Activated CD4-positive, alpha-beta T cell treated with anti-CD3 and anti-CD28 coated beads, Interleukin-2, amount 50 U/mL, for 24 hours (primary cell): ENCODE measurements around the gene BMI1.
A peak's percentile ranks its signal among the peaks of the same experiment; 100 is the strongest.

Experiments used
- DNase-seq, 2 donors: peaks; one replicate each; pipeline ENCODE4 v3.0.0-alpha.2; 2020; ENCODE audit warnings: low read depth in 1 of 2, low spot score in 1 of 2

Gene BMI1

GRCh38 chr10:22366435-22366703 is 45.5 kb downstream of the BMI1 start:
- no peak for DNase-seq

GRCh38 chr10:22366771-22367170 is 45.9 kb downstream of the BMI1 start:
- DNase-seq, result no peak

GRCh38 chr10:22367471-22367870 is 46.6 kb downstream of the BMI1 start:
- DNase-seq, result no peak

GRCh38 chr10:22368402-22368801 is 47.5 kb downstream of the BMI1 start:
- DNase-seq, result no peak

GRCh38 chr10:22368981-22369380 is 48.1 kb downstream of the BMI1 start:
- DNase-seq, result no peak

GRCh38 chr10:22369434-22370072 is 48.7 kb downstream of the BMI1 start:
- DNase-seq, result no peak

- no peak for DNase-seq
These were observed 49.4 kb downstream of the BMI1 start for GRCh38 chr10:22370320-22370719.

GRCh38 chr10:22372298-22372697 is 51.4 kb downstream of the BMI1 start:
- no peak for DNase-seq

GRCh38 chr10:22372917-22373316 is 52.0 kb downstream of the BMI1 start:
- no peak for DNase-seq

- no peak for DNase-seq
These were observed 53.7 kb downstream of the BMI1 start for GRCh38 chr10:22374489-22375126.

- peak; percentile 6 to 69 for DNase-seq
These were observed 58.2 kb downstream of the BMI1 start for GRCh38 chr10:22379059-22379458.
